K562 (cell line): ENCODE data around the gene WIPF2. TPM values are rescaled to one million over a fixed set of nuclear protein-coding genes. Genes with fewer than 3 reads are reported as not detected.

Experiments
- ATAC-seq: fragments of 200-7000 bp; cut with Tn5 transposase; 3 replicates; pipeline ENCODE4 v1.9.1; 2020; ENCODE audit warnings: moderate library complexity
- BruUV-seq: library from RNA; stranded (reverse); fragments of 400-500 nt; replicated peaks from 2 replicates; lab custom pipeline; 2021; lab: Mats Ljungman, UMichigan
- CTCF ChIA-PET: fragments of 300-600 bp; formaldehyde crosslinking; extraction: SDS; loops from one replicate; lab custom pipeline; 2021; ENCODE audit warnings: low intra/inter-chr PET ratio; lab: Yijun Ruan, JAX
- POLR2A ChIA-PET: fragments of 300-600, 350-650 bp; sonication (Branson Sonifier 250); formaldehyde crosslinking; extraction: SDS; loops from one replicate; lab custom pipeline; 2021; ENCODE audit warnings: antibody characterized with exemption, inconsistent platforms; lab: Yijun Ruan, JAX
- DNase-seq, 4 experiments: peaks; one replicate each; pipeline versions ENCODE4 v3.0.0 to v3.0.0-alpha.2; 2011 to 2018; ENCODE audit warnings: low spot score in 3 of 4, mixed read lengths in 3 of 4; ENCODE audit errors: extremely low read depth in 1 of 4
- FAIRE-seq: peaks from 2 replicates; lab custom pipeline; 2011; peaks lifted over from hg19 to GRCh38; lab: Jason Lieb, UNC
- H2AFZ ChIP-seq: 2 replicates; pipeline ENCODE4 v1.6.0; 2011; ENCODE audit warnings: low read depth, low read length, control low read depth, inconsistent platforms
- H3K27ac ChIP-seq: fragments of 200-600 bp; 3 replicates; pipeline ENCODE4 v1.8.0; 2011; ENCODE audit warnings: low read depth, mild to moderate bottlenecking, control low read depth, inconsistent platforms, low read length, moderate library complexity, mixed read lengths; ENCODE audit errors: extremely low read depth
- H3K27me3 ChIP-seq, 2 experiments: fragments of 300-600 bp in 1 of 2; 2 replicates in 1 of 2; 3 replicates in 1 of 2; pipeline versions ENCODE4 v1.6.0 to v1.8.0; 2011; ENCODE audit warnings: inconsistent platforms in 2 of 2, low read length in 2 of 2, mild to moderate bottlenecking in 1 of 2, mixed read lengths in 1 of 2, moderate library complexity in 1 of 2; ENCODE audit not compliant: control insufficient read depth in 2 of 2, insufficient read depth in 2 of 2
- H3K36me3 ChIP-seq: fragments of 300-600 bp; 3 replicates; pipeline ENCODE4 v1.8.0; 2011; ENCODE audit warnings: mild to moderate bottlenecking, low read length, inconsistent platforms; ENCODE audit not compliant: control insufficient read depth, insufficient read depth
- H3K4me1 ChIP-seq, 2 experiments: fragments of 200-600 bp in 1 of 2; replicated peaks in 1 of 2; 2 replicates in 1 of 2; 3 replicates in 1 of 2; pipeline versions ENCODE4 v1.5.1 to v1.8.0; 2011; ENCODE audit warnings: inconsistent platforms in 2 of 2, low read length in 2 of 2, mild to moderate bottlenecking in 1 of 2, mixed read lengths in 1 of 2, moderate library complexity in 1 of 2; ENCODE audit not compliant: control insufficient read depth in 2 of 2, insufficient read depth in 2 of 2
- H3K4me2 ChIP-seq: 2 replicates; pipeline ENCODE4 v1.6.1; 2011; ENCODE audit warnings: low read length, control low read depth, inconsistent platforms, mixed read lengths; ENCODE audit not compliant: insufficient read depth
- H3K4me3 ChIP-seq: fragments of 200-600 bp; sonication (generic), shearing (Covaris generic); 2 replicates; pipeline ENCODE4 v1.5.1; 2016; ENCODE audit warnings: control low read depth, inconsistent platforms
- H3K79me2 ChIP-seq: fragments of 200-600 bp; 3 replicates; pipeline ENCODE4 v1.8.0; 2011; ENCODE audit warnings: low read length, inconsistent platforms; ENCODE audit not compliant: control insufficient read depth, insufficient read depth
- H3K9ac ChIP-seq, 2 experiments: 2 replicates each; pipeline versions ENCODE4 v1.6.0 to v1.6.1; 2011; ENCODE audit warnings: low read depth in 2 of 2, low read length in 2 of 2, control low read depth in 1 of 2, inconsistent platforms in 1 of 2, mild to moderate bottlenecking in 1 of 2, mixed read lengths in 1 of 2; ENCODE audit not compliant: insufficient read depth in 1 of 2
- H3K9me1 ChIP-seq: one replicate; pipeline ENCODE4 v1.6.0; 2011; ENCODE audit warnings: inconsistent platforms, mild to moderate bottlenecking, low read length, moderate library complexity; ENCODE audit not compliant: control insufficient read depth, insufficient read depth
- H3K9me3 ChIP-seq: replicated peaks from 2 replicates; pipeline ENCODE4 v1.5.1; 2011; ENCODE audit warnings: low read depth, low read length, inconsistent platforms; ENCODE audit not compliant: control insufficient read depth, insufficient read depth
- H4K20me1 ChIP-seq: replicated peaks from 2 replicates; pipeline ENCODE4 v1.6.1; 2011; ENCODE audit warnings: low read length, inconsistent platforms, mixed read lengths; ENCODE audit not compliant: control insufficient read depth, insufficient read depth
- ATF4 ChIP-seq: fragments of 450-650 bp; formaldehyde crosslinking; IDR thresholded peaks from 2 replicates; pipeline ENCODE4 v1.4.0; 2022; ENCODE audit warnings: mild to moderate bottlenecking, moderate library complexity
- CBFA2T2 ChIP-seq: fragments of 450-650 bp; conservative IDR thresholded peaks from 2 replicates; pipeline ENCODE4 v1.6.1; 2017; ENCODE audit warnings: mild to moderate bottlenecking
- HNRNPH1 ChIP-seq: fragments of 200-400 bp; formaldehyde crosslinking; optimal IDR thresholded peaks from 2 replicates; pipeline ENCODE3; 2017; ENCODE audit warnings: low read depth, mild to moderate bottlenecking, low read length, moderate library complexity
- HNRNPL ChIP-seq: fragments of 200-400 bp; formaldehyde crosslinking; IDR thresholded peaks from 2 replicates; pipeline ENCODE4 v1.6.1; 2017; ENCODE audit warnings: low read depth, mild to moderate bottlenecking, low read length
- NUFIP1 ChIP-seq: fragments of 450-650 bp; IDR thresholded peaks from 2 replicates; pipeline ENCODE4 v1.6.1; 2018; ENCODE audit not compliant: partially characterized antibody
- PURB ChIP-seq: sonication (generic); formaldehyde crosslinking; IDR thresholded peaks from 2 replicates; pipeline ENCODE4 v1.9.0; 2021; ENCODE audit warnings: low read depth, mild to moderate bottlenecking, missing genetic modification reagents
- TAL1 ChIP-seq: fragments of 450-650 bp; IDR thresholded peaks from 2 replicates; pipeline ENCODE4 v1.6.1; 2016; ENCODE audit warnings: mild to moderate bottlenecking
- TCF15 ChIP-seq: fragments of 250-450 bp; sonication (Bioruptor Pico); IDR thresholded peaks from 2 replicates; pipeline ENCODE4 v1.8.0; 2022; ENCODE audit warnings: moderate library complexity, mild to moderate bottlenecking, inconsistent platforms
- TFE3 ChIP-seq: fragments of 450-650 bp; formaldehyde crosslinking; IDR thresholded peaks from 2 replicates; pipeline ENCODE4 v1.4.0; 2020; ENCODE audit warnings: mild to moderate bottlenecking, mixed read lengths
- TRIM24 ChIP-seq, 2 experiments: fragments of 450-650 bp; IDR thresholded peaks; 2 replicates each; pipeline ENCODE4 v1.6.1; 2016
- ZNF121 ChIP-seq: sonication (generic); formaldehyde crosslinking; conservative IDR thresholded peaks from 2 replicates; pipeline ENCODE4 v1.8.0; 2022; ENCODE audit warnings: missing genetic modification reagents
- ZNF668 ChIP-seq: fragments of 250-450 bp; sonication (Bioruptor Pico); IDR thresholded peaks from 2 replicates; pipeline ENCODE4 v1.8.0; 2022; ENCODE audit warnings: mild to moderate bottlenecking, inconsistent platforms
- WGBS: fragments of 100-300 bp; shearing (Covaris generic); methylation state at CpG from one replicate; pipeline ENCODE4 v1.1.6; 2016; ENCODE audit warnings: low coverage, mixed read lengths; ENCODE audit not compliant: insufficient coverage; ENCODE audit errors: missing lambda C conversion rate; 5-methylcytosine and 5-hydroxymethylcytosine counted together
- in situ Hi-C: fragments of 300-500 bp; cut with MboI; formaldehyde crosslinking; loops from 4 replicates; pipeline ENCODE4 v1.15.0; 2018; ENCODE audit warnings: inconsistent platforms, mixed read lengths
- intact Hi-C: fragments of 100-400 bp; cut with micrococcal nuclease; formaldehyde crosslinking; loops from 2 replicates; pipeline ENCODE4 v1.14.2; 2022
- polyA plus RNA-seq, 8 experiments: library from polyadenylated mRNA; depleted of rRNA in 4 of 8; stranded (reverse) in 5 of 8; unstranded in 3 of 8; fragments of >200 nt; fragmentation: Nextera tagmentation in 2 of 8; fragmentation: Illumina TruSeq in 1 of 8; extraction: Ambion mirVana in 2 of 8; extraction: Trizol in 1 of 8; gene quantifications; 2 replicates each; pipeline versions ENCODE4 v1.2.1 to v1.2.3, GENCODE V29; 2011 to 2014; ENCODE audit warnings: inconsistent platforms in 1 of 8, missing spikeins in 1 of 8
- total RNA-seq, 7 experiments: library from RNA; depleted of rRNA in 6 of 7; stranded (reverse); fragments of >200 nt in 6 of 7; fragmentation: Illumina TruSeq in 2 of 7; extraction: Trizol in 2 of 7; gene quantifications; 2 replicates each; pipeline versions ENCODE4 v1.2.1 to v1.2.3, GENCODE V29; 2011 to 2021; ENCODE audit warnings: low replicate concordance in 1 of 7

The WIPF2 gene
- total and polyA plus RNA-seq, 9 of the 15 experiments (the other 6 are each of a cell fraction or from before 2014, with no cell fraction given): 3.6 to 15.0 (median 5.3) TPM

DNA sequence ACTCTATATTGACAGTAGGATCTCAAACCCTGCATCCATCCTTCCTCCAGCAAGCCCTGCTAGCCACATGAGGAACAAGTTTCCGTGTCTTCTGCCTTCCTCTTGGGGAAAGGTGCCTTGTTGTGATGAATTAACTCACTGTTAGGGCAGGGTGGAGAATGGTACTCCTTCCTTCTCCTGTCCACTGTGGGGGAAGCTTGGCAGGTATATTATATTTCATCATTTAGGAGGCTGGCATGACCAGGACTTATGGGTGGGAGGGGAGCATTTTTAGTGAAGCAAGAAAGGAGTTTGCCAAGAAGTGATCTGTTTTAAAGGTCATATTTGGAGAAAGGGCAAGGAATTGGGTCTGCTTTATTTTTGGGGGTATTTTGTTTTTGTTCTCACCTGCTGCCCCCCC is 59.3 kb downstream of the WIPF2 start:
- in situ Hi-C loops: loop anchor here (25.0 kb wide), 1 partner anchor 266 kb away; the partner anchor contains the start of gene CSF3
- Histone ChIP-seq H3K4me2 (no peak overlapping the region), H3K9ac (no peak overlapping the region), H3K4me3 (no peak overlapping the region), H3K9me3 (no peaks in the 10 kb centered on the region), H2AFZ (no peak overlapping the region), H4K20me1 (no peaks in the 10 kb centered on the region), H3K36me3 (peaks cover 67% of the 10 kb centered on the region; the same call in 2 of the 3 replicates), H3K27me3 (no peaks in the 10 kb centered on the region), H3K27ac (no peak overlapping the region), H3K79me2 (no peaks in the 10 kb centered on the region), H3K4me1 (no peaks in the 10 kb centered on the region), H3K9me1 (no peaks in the 10 kb centered on the region)
- ChIA-PET POLR2A (no interaction called here), CTCF (no interaction called here)
- intact Hi-C loops: no loop called here
- DNase-seq: no peak
- no peak for FAIRE-seq
- 89% methylated on average over 1 of the region's 1 CpG for WGBS
- TF ChIP-seq CBFA2T2 (no peak), HNRNPH1 (no peak), TCF15 (CRISPR knock-in tag) (no peak), HNRNPL (no peak), TRIM24 (IDR thresholded peaks at IDR 0.05) (no peak), ZNF121 (no peak), ATF4 (CRISPR knock-in tag) (no peak), TFE3 (CRISPR knock-in tag) (no peak), PURB (CRISPR knock-in tag) (no peak), TAL1 (no peak), NUFIP1 (no peak), ZNF668 (CRISPR knock-in tag) (no peak)
- BruUV-seq: no TSS peak
- ATAC-seq: no peak
